Measurements from ENCODE around the gene KCTD10.

KCTD10 gene

DNA sequence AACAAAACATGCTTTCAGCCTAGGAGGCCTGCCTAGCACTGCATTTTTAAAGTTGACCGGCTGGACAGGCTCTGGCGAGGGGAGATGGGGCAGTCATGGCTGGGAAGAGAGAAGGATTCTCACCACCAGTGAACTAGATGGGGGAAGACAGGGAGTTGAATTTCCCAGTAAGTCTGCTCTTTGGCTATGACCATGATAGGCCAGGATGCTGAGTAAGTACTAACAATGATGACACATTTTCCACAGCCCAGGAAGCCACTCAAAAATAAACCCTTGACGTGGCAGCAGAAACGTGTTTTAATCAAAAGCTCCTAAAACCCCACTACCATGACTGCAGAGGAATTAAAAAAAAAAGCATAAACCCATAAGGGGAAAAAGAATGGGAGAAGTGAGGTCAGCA, 19.0 kb downstream of the KCTD10 start:
- TF ChIP-seq, protein P1, sequence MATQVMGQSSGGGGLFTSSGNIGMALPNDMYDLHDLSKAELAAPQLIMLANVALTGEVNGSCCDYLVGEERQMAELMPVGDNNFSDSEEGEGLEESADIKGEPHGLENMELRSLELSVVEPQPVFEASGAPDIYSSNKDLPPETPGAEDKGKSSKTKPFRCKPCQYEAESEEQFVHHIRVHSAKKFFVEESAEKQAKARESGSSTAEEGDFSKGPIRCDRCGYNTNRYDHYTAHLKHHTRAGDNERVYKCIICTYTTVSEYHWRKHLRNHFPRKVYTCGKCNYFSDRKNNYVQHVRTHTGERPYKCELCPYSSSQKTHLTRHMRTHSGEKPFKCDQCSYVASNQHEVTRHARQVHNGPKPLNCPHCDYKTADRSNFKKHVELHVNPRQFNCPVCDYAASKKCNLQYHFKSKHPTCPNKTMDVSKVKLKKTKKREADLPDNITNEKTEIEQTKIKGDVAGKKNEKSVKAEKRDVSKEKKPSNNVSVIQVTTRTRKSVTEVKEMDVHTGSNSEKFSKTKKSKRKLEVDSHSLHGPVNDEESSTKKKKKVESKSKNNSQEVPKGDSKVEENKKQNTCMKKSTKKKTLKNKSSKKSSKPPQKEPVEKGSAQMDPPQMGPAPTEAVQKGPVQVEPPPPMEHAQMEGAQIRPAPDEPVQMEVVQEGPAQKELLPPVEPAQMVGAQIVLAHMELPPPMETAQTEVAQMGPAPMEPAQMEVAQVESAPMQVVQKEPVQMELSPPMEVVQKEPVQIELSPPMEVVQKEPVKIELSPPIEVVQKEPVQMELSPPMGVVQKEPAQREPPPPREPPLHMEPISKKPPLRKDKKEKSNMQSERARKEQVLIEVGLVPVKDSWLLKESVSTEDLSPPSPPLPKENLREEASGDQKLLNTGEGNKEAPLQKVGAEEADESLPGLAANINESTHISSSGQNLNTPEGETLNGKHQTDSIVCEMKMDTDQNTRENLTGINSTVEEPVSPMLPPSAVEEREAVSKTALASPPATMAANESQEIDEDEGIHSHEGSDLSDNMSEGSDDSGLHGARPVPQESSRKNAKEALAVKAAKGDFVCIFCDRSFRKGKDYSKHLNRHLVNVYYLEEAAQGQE (IDR thresholded peaks at IDR 0.05; ENCODE audit: insufficient read depth in 1 of 2, low read depth in 2 of 2, low read length in 2 of 2): no peak
- TF ChIP-seq FOXP2 (optimal IDR thresholded peaks at IDR 0.05; ENCODE audit: borderline replicate concordance, extremely low read depth, extremely low read length, insufficient read depth) (no peak), SIN3A (IDR thresholded peaks at IDR 0.05; ENCODE audit: borderline replicate concordance, insufficient read depth, low read length) (no peak), POLR2AphosphoS5 (IDR thresholded peaks at IDR 0.05; ENCODE audit: low read depth, low read length) (no peak)

DNA sequence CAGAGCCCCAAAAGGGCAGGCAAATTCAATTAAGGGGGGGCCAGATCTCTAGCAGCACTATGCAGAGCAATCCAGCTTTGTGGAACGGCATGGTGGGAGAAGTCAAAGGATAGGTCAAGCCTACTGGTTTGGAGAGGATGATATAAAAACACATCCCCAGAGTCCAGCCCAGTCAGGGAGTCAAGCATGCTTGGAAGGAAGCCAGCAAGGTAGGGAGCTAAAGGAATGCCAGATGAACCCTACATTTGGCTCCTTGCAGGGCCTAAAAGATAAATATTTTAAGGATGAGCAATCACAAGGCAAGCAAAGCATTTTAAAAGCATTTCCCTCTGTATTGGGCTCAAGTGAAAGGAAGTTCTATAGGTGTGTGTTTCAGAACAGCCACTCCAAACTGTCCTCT, 21.4 kb downstream of the KCTD10 start:
- TF ChIP-seq POLR2AphosphoS5 (IDR thresholded peaks at IDR 0.05; ENCODE audit: low read depth, low read length) (no peak), TAF1 (IDR thresholded peaks at IDR 0.05; ENCODE audit: borderline replicate concordance, insufficient read depth, low read length) (no peak), SIN3A (IDR thresholded peaks at IDR 0.05; ENCODE audit: borderline replicate concordance, insufficient read depth, low read length) (no peak), FOXP2 (optimal IDR thresholded peaks at IDR 0.05; ENCODE audit: borderline replicate concordance, extremely low read depth, extremely low read length, insufficient read depth) (no peak)
- TF ChIP-seq, protein P1 (IDR thresholded peaks at IDR 0.05; ENCODE audit: insufficient read depth in 1 of 2, low read depth in 2 of 2, low read length in 2 of 2): no peak

DNA sequence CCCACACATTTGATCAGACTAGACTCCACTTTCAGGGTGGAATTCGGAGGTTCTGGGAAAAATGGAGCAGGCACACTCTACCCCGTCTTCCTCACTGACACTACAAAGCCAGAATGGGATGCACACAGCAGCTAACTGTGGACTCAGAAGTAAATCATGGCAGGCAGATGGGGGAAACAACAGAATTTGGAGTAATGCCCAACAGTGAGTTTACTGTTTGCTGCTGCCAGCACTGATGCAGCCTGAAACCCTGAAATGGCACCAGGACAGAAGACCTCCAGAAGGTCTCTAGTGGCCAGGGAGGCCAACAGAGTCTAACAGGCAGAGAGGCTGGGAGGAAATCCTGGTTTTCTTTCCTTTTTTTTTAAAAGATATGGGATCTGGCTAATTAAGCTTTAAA, 24.6 kb downstream of the KCTD10 start:
- TF ChIP-seq POLR2AphosphoS5 (IDR thresholded peaks at IDR 0.05; ENCODE audit: low read depth, low read length) (no peak), SIN3A (IDR thresholded peaks at IDR 0.05; ENCODE audit: borderline replicate concordance, insufficient read depth, low read length) (no peak), TAF1 (IDR thresholded peaks at IDR 0.05; ENCODE audit: borderline replicate concordance, insufficient read depth, low read length) (no peak), FOXP2 (optimal IDR thresholded peaks at IDR 0.05; ENCODE audit: borderline replicate concordance, extremely low read depth, extremely low read length, insufficient read depth) (no peak)
- TF ChIP-seq, protein P1 (IDR thresholded peaks at IDR 0.05; ENCODE audit: insufficient read depth in 1 of 2, low read depth in 2 of 2, low read length in 2 of 2): no peak

DNA sequence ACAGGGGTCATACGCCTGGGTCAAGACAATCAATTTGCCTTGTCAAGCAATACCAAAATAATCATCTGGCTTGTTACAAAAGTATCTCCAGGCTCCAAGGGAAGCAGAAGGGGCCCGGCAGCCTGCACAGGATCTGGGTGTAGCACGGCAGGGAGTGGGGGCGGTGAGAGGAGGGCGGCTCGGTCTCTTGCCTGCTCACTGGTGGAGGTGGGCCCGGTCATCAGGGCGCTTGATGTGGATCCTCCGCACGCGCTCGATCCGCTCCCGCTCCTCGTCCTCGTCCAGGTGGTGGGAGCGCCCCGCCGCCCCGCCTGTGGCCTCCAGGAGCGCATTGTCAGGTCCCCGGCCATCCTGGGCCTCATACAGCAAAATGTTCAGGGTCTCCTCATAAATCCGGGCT, 25.7 kb downstream of the KCTD10 start:
- TF ChIP-seq FOXP2 (optimal IDR thresholded peaks at IDR 0.05; ENCODE audit: borderline replicate concordance, extremely low read depth, extremely low read length, insufficient read depth) (no peak), POLR2AphosphoS5 (IDR thresholded peaks at IDR 0.05; ENCODE audit: low read depth, low read length) (no peak), TAF1 (IDR thresholded peaks at IDR 0.05; ENCODE audit: borderline replicate concordance, insufficient read depth, low read length) (no peak), SIN3A (IDR thresholded peaks at IDR 0.05; ENCODE audit: borderline replicate concordance, insufficient read depth, low read length) (no peak)
- TF ChIP-seq, protein P1 (IDR thresholded peaks at IDR 0.05; ENCODE audit: insufficient read depth in 1 of 2, low read depth in 2 of 2, low read length in 2 of 2): no peak

DNA sequence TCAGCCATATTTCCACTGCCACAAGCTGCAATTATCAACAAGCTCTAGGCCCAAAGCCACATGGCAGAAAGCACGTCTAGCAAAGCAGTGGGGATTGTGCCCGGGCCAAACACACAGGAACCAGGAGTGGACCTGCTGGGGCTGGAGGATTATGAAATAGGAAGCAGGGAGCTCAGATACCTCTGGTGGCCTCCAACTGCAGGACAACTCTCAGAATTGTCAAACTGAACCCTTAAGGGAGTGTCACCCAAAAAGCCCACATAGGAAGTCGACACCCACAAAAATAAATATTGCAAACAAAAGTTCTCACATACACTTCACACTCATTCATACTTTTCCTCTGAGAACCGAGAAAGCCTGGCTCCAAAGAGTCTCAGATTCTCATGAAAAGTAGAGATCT, 26.1 kb downstream of the KCTD10 start:
- TF ChIP-seq, protein P1 (IDR thresholded peaks at IDR 0.05; ENCODE audit: insufficient read depth in 1 of 2, low read depth in 2 of 2, low read length in 2 of 2): no peak
- TF ChIP-seq SIN3A (IDR thresholded peaks at IDR 0.05; ENCODE audit: borderline replicate concordance, insufficient read depth, low read length) (no peak), TAF1 (IDR thresholded peaks at IDR 0.05; ENCODE audit: borderline replicate concordance, insufficient read depth, low read length) (no peak), POLR2AphosphoS5 (IDR thresholded peaks at IDR 0.05; ENCODE audit: low read depth, low read length) (no peak), FOXP2 (optimal IDR thresholded peaks at IDR 0.05; ENCODE audit: borderline replicate concordance, extremely low read depth, extremely low read length, insufficient read depth) (no peak)

Data from PFSK-1 (cell line).